BJ (cell line): ENCODE measurements around the gene AKAIN1. TPM values are rescaled to one million over a fixed set of nuclear protein-coding genes. Genes with fewer than 3 reads are reported as not detected.

Source experiments
- CTCF ChIA-PET: fragments of 350-600 bp; formaldehyde crosslinking; extraction: SDS; loops from one replicate; lab custom pipeline; 2021; ENCODE audit warnings: antibody characterized with exemption, inconsistent platforms; lab: Yijun Ruan, JAX
- POLR2A ChIA-PET: fragments of 300-600 bp; sonication (Branson Sonifier 250); formaldehyde crosslinking; extraction: SDS; loops from one replicate; lab custom pipeline; 2021; ENCODE audit warnings: antibody characterized with exemption; lab: Charles Lee
- DNase-seq: peaks from one replicate; pipeline ENCODE4 v3.0.0-alpha.2; 2011; ENCODE audit warnings: low read depth
- H3K27me3 ChIP-seq: 2 replicates; pipeline ENCODE4 v1.6.0; 2011; ENCODE audit warnings: low read length; ENCODE audit not compliant: control insufficient read depth, insufficient read depth
- H3K36me3 ChIP-seq: 2 replicates; pipeline ENCODE4 v1.5.1; 2011; ENCODE audit warnings: low read length; ENCODE audit not compliant: control insufficient read depth, insufficient read depth
- H3K4me3 ChIP-seq: 2 replicates; pipeline ENCODE4 v1.5.1; 2011; ENCODE audit warnings: low read depth, mild to moderate bottlenecking, control low read depth, low read length
- CTCF ChIP-seq: IDR thresholded peaks from 2 replicates; pipeline ENCODE4 v1.5.1; 2011; ENCODE audit warnings: low read depth, mild to moderate bottlenecking, control low read depth, inconsistent platforms, low read length, moderate library complexity; ENCODE audit not compliant: insufficient read depth
- polyA plus RNA-seq: library from polyadenylated mRNA; depleted of rRNA; stranded (reverse); fragments of >200 nt; gene quantifications from 2 replicates; pipeline ENCODE4 v1.2.3, GENCODE V29; 2011

AKAIN1 gene
- polyA plus RNA-seq, 1 experiment = not detected

GRCh38 chr18:5162111-5162510, 34.9 kb downstream of the AKAIN1 start:
- Histone ChIP-seq H3K36me3 (no peaks in the 10 kb centered on the region), H3K27me3 (no peaks in the 10 kb centered on the region), H3K4me3 (no peak overlapping the region)
- ChIA-PET POLR2A (no interaction called here), CTCF (no interaction called here)
- no peak for TF ChIP-seq CTCF
- DNase-seq = no peak

DNA sequence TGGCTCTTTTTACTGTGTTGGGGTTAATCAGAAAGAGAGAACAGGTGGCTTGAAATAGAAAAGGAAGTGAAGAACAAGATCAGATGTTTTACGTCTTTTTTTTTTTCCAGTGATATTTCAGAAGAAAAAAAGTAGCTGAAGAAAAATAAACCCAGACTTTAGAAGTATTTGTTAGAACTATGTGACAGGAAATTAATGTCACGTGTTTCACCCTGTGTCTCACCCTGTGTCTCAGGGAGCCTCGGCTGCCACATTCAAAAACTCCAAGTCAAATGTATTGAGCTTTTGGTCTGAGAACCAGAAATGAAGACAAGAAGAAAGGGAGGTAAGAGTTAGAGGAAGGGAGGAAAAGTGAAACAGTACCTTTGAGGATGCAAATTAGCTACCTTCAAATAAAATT, 38.0 kb downstream of the AKAIN1 start:
- POLR2A ChIA-PET = no interaction called here
- no peak overlapping the region for H3K4me3 ChIP-seq
- TF ChIP-seq CTCF = no peak
- CTCF ChIA-PET = no interaction called here
- no peaks in the 10 kb centered on the region for H3K27me3 ChIP-seq
- H3K36me3 ChIP-seq = no peaks in the 10 kb centered on the region
- no peak for DNase-seq

DNA sequence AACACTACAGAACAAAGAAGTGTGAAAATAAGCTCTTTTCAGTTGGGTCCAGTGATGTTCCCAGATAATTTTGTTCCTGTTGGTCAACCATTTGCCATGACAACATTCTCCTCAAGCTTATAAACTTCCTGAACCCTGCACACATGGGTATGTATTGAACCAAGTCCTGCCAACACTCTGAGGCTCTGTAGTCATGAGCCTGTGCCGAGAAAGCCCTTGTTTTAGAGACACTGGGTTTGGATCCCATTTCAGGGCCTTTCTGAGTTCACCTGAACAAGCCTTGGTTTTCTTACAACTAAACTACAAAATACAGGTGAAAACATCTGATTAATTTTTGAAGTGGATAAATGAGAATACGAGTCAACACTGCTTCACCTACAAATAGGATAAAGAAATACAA, 38.5 kb downstream of the AKAIN1 start:
- no peak for TF ChIP-seq CTCF
- POLR2A ChIA-PET = no interaction called here
- no peak for DNase-seq
- Histone ChIP-seq H3K36me3 (no peaks in the 10 kb centered on the region), H3K4me3 (no peak overlapping the region), H3K27me3 (no peaks in the 10 kb centered on the region)
- CTCF ChIA-PET = no interaction called here

GRCh38 chr18:5158172-5158571, 38.9 kb downstream of the AKAIN1 start:
- Histone ChIP-seq H3K36me3 (no peaks in the 10 kb centered on the region), H3K27me3 (no peaks in the 10 kb centered on the region), H3K4me3 (no peak overlapping the region)
- TF ChIP-seq CTCF = no peak
- CTCF ChIA-PET = no interaction called here
- POLR2A ChIA-PET = no interaction called here
- DNase-seq = no peak

GRCh38 chr18:5155907-5156287, 41.2 kb downstream of the AKAIN1 start:
- ChIA-PET POLR2A (no interaction called here), CTCF (no interaction called here)
- TF ChIP-seq CTCF = no peak
- Histone ChIP-seq H3K4me3 (no peak overlapping the region), H3K36me3 (no peaks in the 10 kb centered on the region), H3K27me3 (no peaks in the 10 kb centered on the region)
- no peak for DNase-seq
